HepG2 (cell line): ENCODE results near the gene ABI3. TPM values are rescaled to one million over a fixed set of nuclear protein-coding genes. Genes with fewer than 3 reads are reported as not detected.
A peak's percentile ranks its signal among the peaks of the same experiment; 100 is the strongest.

Experiments
- ATAC-seq: fragments of 200-7000 bp; cut with Tn5 transposase; 3 replicates; pipeline ENCODE4 v1.9.1; 2020; ENCODE audit warnings: mild to moderate bottlenecking, moderate library complexity
- BruUV-seq: library from RNA; stranded (reverse); fragments of 400-500 nt; replicated peaks from 2 replicates; lab custom pipeline; 2021; lab: Mats Ljungman, UMichigan
- CTCF ChIA-PET: fragments of 300-600 bp; formaldehyde crosslinking; extraction: SDS; loops from one replicate; lab custom pipeline; 2021; ENCODE audit warnings: low total read pairs, inconsistent platforms, low intra/inter-chr PET ratio; lab: Yijun Ruan, JAX
- POLR2A ChIA-PET: fragments of 350-600 bp; sonication (Branson Sonifier 250); formaldehyde crosslinking; loops from one replicate; lab custom pipeline; 2020; ENCODE audit warnings: antibody characterized with exemption, inconsistent platforms; lab: Yijun Ruan, JAX
- DNase-seq: peaks from one replicate; pipeline ENCODE4 v3.0.0-alpha.2; 2015; ENCODE audit warnings: low spot score
- FAIRE-seq: peaks from 3 replicates; lab custom pipeline; 2011; peaks lifted over from hg19 to GRCh38; lab: Jason Lieb, UNC
- H2AFZ ChIP-seq: one replicate; pipeline ENCODE4 v1.6.1; 2011; ENCODE audit warnings: low read length, inconsistent platforms
- H3K27ac ChIP-seq: fragments of 300-600 bp; 3 replicates; pipeline ENCODE4 v1.8.0; 2011; ENCODE audit warnings: mixed run types, mild to moderate bottlenecking, mixed read lengths, low read length, inconsistent platforms; ENCODE audit not compliant: insufficient read depth; ENCODE audit errors: extremely low read length
- H3K27me3 ChIP-seq, 2 experiments: fragments of 200-600 bp in 1 of 2; 2 replicates in 1 of 2; 3 replicates in 1 of 2; pipeline versions ENCODE4 v1.6.0 to v1.8.0; 2011; ENCODE audit warnings: low read length in 2 of 2, mild to moderate bottlenecking in 2 of 2, moderate library complexity in 2 of 2, inconsistent platforms in 1 of 2; ENCODE audit not compliant: insufficient read depth in 2 of 2, control insufficient read depth in 1 of 2
- H3K36me3 ChIP-seq, 2 experiments: fragments of 200-600 bp in 1 of 2; replicated peaks in 1 of 2; 2 replicates in 1 of 2; 3 replicates in 1 of 2; pipeline versions ENCODE4 v1.5.1 to v1.8.0; 2011; ENCODE audit warnings: low read length in 2 of 2, inconsistent platforms in 1 of 2; ENCODE audit not compliant: insufficient read depth in 2 of 2, control insufficient read depth in 1 of 2
- H3K4me1 ChIP-seq: 2 replicates; pipeline ENCODE4 v1.5.1; 2012; ENCODE audit warnings: low read length, inconsistent platforms; ENCODE audit not compliant: insufficient read depth
- H3K4me2 ChIP-seq: 2 replicates; pipeline ENCODE4 v1.6.0; 2011; ENCODE audit warnings: low read depth, low read length, inconsistent platforms
- H3K4me3 ChIP-seq, 3 experiments: fragments of 200-600 bp in 1 of 3; sonication (generic), shearing (Covaris generic) in 1 of 3; replicated peaks in 1 of 3; 2 replicates each; pipeline ENCODE4 v1.5.1; 2011 to 2016; ENCODE audit warnings: low read length in 3 of 3, inconsistent platforms in 2 of 3, low read depth in 2 of 3, mild to moderate bottlenecking in 2 of 3, control low read depth in 1 of 3, mixed read lengths in 1 of 3; ENCODE audit not compliant: insufficient read depth in 1 of 3
- H3K79me2 ChIP-seq: one replicate; pipeline ENCODE4 v1.6.1; 2011; ENCODE audit warnings: low read length, inconsistent platforms; ENCODE audit not compliant: insufficient read depth
- H3K9ac ChIP-seq: 2 replicates; pipeline ENCODE4 v1.6.0; 2011; ENCODE audit warnings: mild to moderate bottlenecking, low read depth, low read length, inconsistent platforms; ENCODE audit not compliant: insufficient read depth
- H3K9me3 ChIP-seq: 2 replicates; pipeline ENCODE4 v1.5.1; 2012; ENCODE audit warnings: mild to moderate bottlenecking, low read length
- H4K20me1 ChIP-seq: 2 replicates; pipeline ENCODE4 v1.6.0; 2011; ENCODE audit warnings: inconsistent platforms, mild to moderate bottlenecking, low read length, moderate library complexity; ENCODE audit not compliant: insufficient read depth
- FOSL2 ChIP-seq: sonication (generic); formaldehyde crosslinking; IDR thresholded peaks from 2 replicates; pipeline ENCODE4 v1.4.0; 2020; ENCODE audit warnings: missing genetic modification reagents
- FOXA1 ChIP-seq, 2 experiments: fragments of 450-650 bp in 1 of 2; sonication (generic) in 1 of 2; formaldehyde crosslinking in 1 of 2; IDR thresholded peaks; 2 replicates each; pipeline versions ENCODE4 v1.4.0 to v1.6.1; 2016 to 2020; ENCODE audit warnings: missing genetic modification reagents in 1 of 2
- GTF3A ChIP-seq: sonication (generic); formaldehyde crosslinking; conservative IDR thresholded peaks from 2 replicates; pipeline ENCODE4 v1.4.0; 2020; ENCODE audit warnings: mild to moderate bottlenecking, missing genetic modification reagents
- MEIS2 ChIP-seq: sonication (generic); formaldehyde crosslinking; IDR thresholded peaks from 2 replicates; pipeline ENCODE4 v1.9.0; 2021; ENCODE audit warnings: mild to moderate bottlenecking, missing genetic modification reagents
- NFE2L1 ChIP-seq: sonication (generic); formaldehyde crosslinking; IDR thresholded peaks from 2 replicates; pipeline ENCODE4 v1.4.0; 2020; ENCODE audit warnings: missing genetic modification reagents, mild to moderate bottlenecking, borderline replicate concordance
- RXRA ChIP-seq: sonication (generic); formaldehyde crosslinking; IDR thresholded peaks from 2 replicates; pipeline ENCODE4 v1.5.1; 2020; ENCODE audit warnings: missing genetic modification reagents
- SNRNP70 ChIP-seq: fragments of 200-400 bp; formaldehyde crosslinking; IDR thresholded peaks from 2 replicates; pipeline ENCODE4 v1.6.1; 2017; ENCODE audit warnings: mild to moderate bottlenecking, low read depth, low read length, moderate library complexity
- ZBTB7A ChIP-seq: sonication (generic); formaldehyde crosslinking; IDR thresholded peaks from 2 replicates; pipeline ENCODE4 v1.8.0; 2022; ENCODE audit warnings: mild to moderate bottlenecking, missing genetic modification reagents
- ZNF143 ChIP-seq: sonication (generic); formaldehyde crosslinking; IDR thresholded peaks from 2 replicates; pipeline ENCODE4 v1.4.0; 2020; ENCODE audit warnings: missing genetic modification reagents
- ZNF292 ChIP-seq: sonication (generic); formaldehyde crosslinking; IDR thresholded peaks from 2 replicates; pipeline ENCODE4 v1.8.1; 2022; ENCODE audit warnings: mild to moderate bottlenecking, low read depth, missing genetic modification reagents, borderline replicate concordance
- ZNF296 ChIP-seq: sonication (generic); formaldehyde crosslinking; conservative IDR thresholded peaks from 2 replicates; pipeline ENCODE4 v1.5.0; 2020; ENCODE audit warnings: mild to moderate bottlenecking, missing genetic modification reagents
- ZNF550 ChIP-seq: sonication (generic); formaldehyde crosslinking; IDR thresholded peaks from 2 replicates; pipeline ENCODE4 v1.4.0; 2020; ENCODE audit warnings: mild to moderate bottlenecking, missing genetic modification reagents, borderline replicate concordance
- ZNF552 ChIP-seq: sonication (generic); formaldehyde crosslinking; IDR thresholded peaks from 2 replicates; pipeline ENCODE4 v1.9.0; 2022; ENCODE audit warnings: missing genetic modification reagents, mild to moderate bottlenecking, borderline replicate concordance
- ZNF589 ChIP-seq: sonication (generic); formaldehyde crosslinking; conservative IDR thresholded peaks from 2 replicates; pipeline ENCODE4 v1.8.0; 2022; ENCODE audit warnings: mild to moderate bottlenecking, moderate library complexity, missing genetic modification reagents
- ZNF746 ChIP-seq: sonication (generic); formaldehyde crosslinking; IDR thresholded peaks from 2 replicates; pipeline ENCODE4 v1.8.0; 2022; ENCODE audit warnings: mild to moderate bottlenecking, missing genetic modification reagents
- WGBS: methylation state at CpG from one replicate; pipeline ENCODE4 v1.1.6; 2017; ENCODE audit warnings: low lambda C conversion rate; 5-methylcytosine and 5-hydroxymethylcytosine counted together
- in situ Hi-C: cut with HindIII; loops from 2 replicates; pipeline ENCODE4 v1.10.0; 2017; ENCODE audit warnings: low pct_unique_long_range_greater_than_20kb; ENCODE audit not compliant: extremely low pct_ligation_motif_present
- intact Hi-C: fragments of 100-400 bp; cut with micrococcal nuclease; formaldehyde crosslinking; loops from one replicate; pipeline ENCODE4 v1.10.0; 2022; ENCODE audit not compliant: unreplicated experiment
- polyA plus RNA-seq, 8 experiments: library from polyadenylated mRNA; depleted of rRNA in 3 of 8; stranded (reverse) in 7 of 8; unstranded in 1 of 8; fragments of >200 nt; fragmentation: Illumina TruSeq in 4 of 8; extraction: Trizol in 4 of 8; gene quantifications; 2 replicates each; pipeline versions ENCODE4 v1.2.1 to v1.2.3, GENCODE V29; 2011 to 2016; ENCODE audit warnings: low read depth in 4 of 8, missing spikeins in 1 of 8, mixed read lengths in 1 of 8; ENCODE audit not compliant: insufficient read depth in 1 of 8
- total RNA-seq, 5 experiments: library from RNA; depleted of rRNA; stranded (reverse); fragments of >200 nt; fragmentation: Illumina TruSeq; extraction: Trizol; gene quantifications; 2 replicates each; pipeline ENCODE4 v1.2.3, GENCODE V29; 2016; ENCODE audit warnings: low read depth in 1 of 5
- TF ChIP-seq, protein P1 (sequence below): sonication (generic); formaldehyde crosslinking; IDR thresholded peaks from 2 replicates; pipeline ENCODE4 v1.8.1; 2023; ENCODE audit warnings: mild to moderate bottlenecking, missing genetic modification reagents
- TF ChIP-seq, protein P2 (sequence below): sonication (generic); formaldehyde crosslinking; IDR thresholded peaks from 2 replicates; pipeline ENCODE4 v1.4.0; 2020; ENCODE audit warnings: missing genetic modification reagents; ENCODE audit errors: not compliant biosample characterization
- TF ChIP-seq, protein P3 (sequence below): sonication (generic); IDR thresholded peaks from 2 replicates; pipeline ENCODE4 v1.6.1; 2016; ENCODE audit warnings: low read depth, borderline replicate concordance

The ABI3 gene
- total and polyA plus RNA-seq, 2 of the 13 experiments (the other 11 are each of a cell fraction or from before 2014, with no cell fraction given) = not detected

DNA sequence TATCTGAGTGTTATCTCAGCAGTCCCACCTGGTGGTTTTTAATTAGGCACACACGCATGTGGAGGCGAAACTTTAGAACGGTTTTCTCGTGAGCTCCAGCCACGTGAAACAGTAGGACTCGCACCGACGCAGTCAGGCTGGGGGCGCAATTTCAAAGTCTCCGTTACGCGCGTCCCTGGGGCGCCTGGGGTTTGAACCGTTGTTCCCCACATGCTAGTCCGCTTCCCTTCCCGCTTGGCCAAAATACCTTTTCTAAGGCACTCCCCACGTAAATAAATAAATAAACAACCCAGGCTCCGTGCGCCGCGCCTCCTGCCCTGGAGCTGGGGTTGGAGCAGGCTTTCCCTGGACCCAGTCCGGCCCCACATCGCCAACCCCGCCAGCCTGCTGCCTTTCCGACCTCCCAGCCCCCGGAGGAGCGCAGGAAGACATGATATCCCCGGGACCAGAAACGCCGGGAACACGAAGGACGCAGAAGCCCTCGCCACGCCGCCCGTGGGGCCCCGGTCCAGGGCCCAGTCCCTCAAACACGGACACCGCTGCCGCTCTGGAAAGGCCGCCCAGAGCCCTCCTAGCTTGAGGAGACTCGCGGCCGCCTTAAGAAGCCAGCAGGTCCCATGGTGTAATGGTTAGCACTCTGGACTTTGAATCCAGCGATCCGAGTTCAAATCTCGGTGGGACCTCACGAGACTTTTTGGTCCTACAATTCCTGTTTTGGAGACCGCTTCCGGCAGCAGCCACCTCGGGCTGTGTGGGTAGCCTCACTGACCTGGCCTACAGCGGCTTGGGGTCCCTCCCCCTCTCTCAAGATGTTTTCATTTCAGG lies 18.4 kb upstream of the ABI3 start:
- H3K27ac ChIP-seq = peak overlapping the region; percentile 88
- TSS peak; percentile 62 for BruUV-seq
- no peaks in the 10 kb centered on the region for H3K36me3 ChIP-seq
- H3K4me1 ChIP-seq = peaks cover 18% of the 10 kb centered on the region
- ChIA-PET CTCF (no interaction called here), POLR2A (interaction anchor here (0.7 to 3.1 kb wide), 12 partner anchors 8 to 572 kb away, joined by 3 to 16 read pairs (median 4); partner anchors contain the start of genes ATP5MC1, FAM117A and PHB1)
- H3K9me3 ChIP-seq = no peaks in the 10 kb centered on the region
- WGBS = 1% methylated on average over 44 of the region's 53 CpGs
- H3K4me2 ChIP-seq = peak overlapping the region; percentile 77
- H2AFZ ChIP-seq = peak overlapping the region; percentile 82
- peaks cover 0 to 2% of the 10 kb centered on the region in 2 experiments; a peak in 1 of 5 replicates for H3K27me3 ChIP-seq
- DNase-seq = peak; percentile 90
- peak overlapping the region; percentile 75 to 80 (median 76) for H3K4me3 ChIP-seq
- in situ Hi-C loops = no loop called here
- intact Hi-C loops = loop anchor here (1.0 to 5.0 kb wide), 3 partner anchors 85 to 299 kb away; partner anchors contain the start of gene ATP5MC1
- no peaks in the 10 kb centered on the region for H4K20me1 ChIP-seq
- H3K79me2 ChIP-seq = no peaks in the 10 kb centered on the region
- peak; percentile 73 for FAIRE-seq
- peak overlapping the region; percentile 84 for H3K9ac ChIP-seq
- ATAC-seq = peak; percentile 71
- TF ChIP-seq ZNF550 (CRISPR knock-in tag) (peak; percentile 46; the same call in 1 of the 2 replicates), GTF3A (CRISPR knock-in tag) (peak; percentile 96), FOSL2 (peak; percentile 58), ZNF589 (CRISPR knock-in tag) (peak; percentile 42; the same call in 1 of the 2 replicates), ZNF746 (peak; percentile 46; the same call in 1 of the 2 replicates), MEIS2 (CRISPR knock-in tag) (peak; percentile 87; the same call in 1 of the 2 replicates), SNRNP70 (no peak), ZNF296 (peak; percentile 49; the same call in 1 of the 2 replicates), NFE2L1 (CRISPR knock-in tag) (no peak), FOXA1 (IDR thresholded peaks at IDR 0.05) (no peak), FOXA1 (CRISPR knock-in tag; IDR thresholded peaks at IDR 0.05) (no peak; the same call in 1 of the 2 replicates), ZNF143 (CRISPR knock-in tag) (no peak; the same call in 1 of the 2 replicates), ZNF552 (CRISPR knock-in tag) (peak; percentile 85), RXRA (CRISPR knock-in tag) (peak; percentile 72), ZBTB7A (peak; percentile 79), ZNF292 (no peak)
- TF ChIP-seq, protein P1, sequence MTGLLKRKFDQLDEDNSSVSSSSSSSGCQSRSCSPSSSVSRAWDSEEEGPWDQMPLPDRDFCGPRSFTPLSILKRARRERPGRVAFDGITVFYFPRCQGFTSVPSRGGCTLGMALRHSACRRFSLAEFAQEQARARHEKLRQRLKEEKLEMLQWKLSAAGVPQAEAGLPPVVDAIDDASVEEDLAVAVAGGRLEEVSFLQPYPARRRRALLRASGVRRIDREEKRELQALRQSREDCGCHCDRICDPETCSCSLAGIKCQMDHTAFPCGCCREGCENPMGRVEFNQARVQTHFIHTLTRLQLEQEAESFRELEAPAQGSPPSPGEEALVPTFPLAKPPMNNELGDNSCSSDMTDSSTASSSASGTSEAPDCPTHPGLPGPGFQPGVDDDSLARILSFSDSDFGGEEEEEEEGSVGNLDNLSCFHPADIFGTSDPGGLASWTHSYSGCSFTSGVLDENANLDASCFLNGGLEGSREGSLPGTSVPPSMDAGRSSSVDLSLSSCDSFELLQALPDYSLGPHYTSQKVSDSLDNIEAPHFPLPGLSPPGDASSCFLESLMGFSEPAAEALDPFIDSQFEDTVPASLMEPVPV (CRISPR knock-in tag) = peak; percentile 97
- TF ChIP-seq, protein P2, sequence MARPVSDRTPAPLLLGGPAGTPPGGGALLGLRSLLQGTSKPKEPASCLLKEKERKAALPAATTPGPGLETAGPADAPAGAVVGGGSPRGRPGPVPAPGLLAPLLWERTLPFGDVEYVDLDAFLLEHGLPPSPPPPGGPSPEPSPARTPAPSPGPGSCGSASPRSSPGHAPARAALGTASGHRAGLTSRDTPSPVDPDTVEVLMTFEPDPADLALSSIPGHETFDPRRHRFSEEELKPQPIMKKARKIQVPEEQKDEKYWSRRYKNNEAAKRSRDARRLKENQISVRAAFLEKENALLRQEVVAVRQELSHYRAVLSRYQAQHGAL (CRISPR knock-in tag) = peak; percentile 91
- TF ChIP-seq, protein P3, sequence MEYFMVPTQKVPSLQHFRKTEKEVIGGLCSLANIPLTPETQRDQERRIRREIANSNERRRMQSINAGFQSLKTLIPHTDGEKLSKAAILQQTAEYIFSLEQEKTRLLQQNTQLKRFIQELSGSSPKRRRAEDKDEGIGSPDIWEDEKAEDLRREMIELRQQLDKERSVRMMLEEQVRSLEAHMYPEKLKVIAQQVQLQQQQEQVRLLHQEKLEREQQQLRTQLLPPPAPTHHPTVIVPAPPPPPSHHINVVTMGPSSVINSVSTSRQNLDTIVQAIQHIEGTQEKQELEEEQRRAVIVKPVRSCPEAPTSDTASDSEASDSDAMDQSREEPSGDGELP = no peak; the same call in 1 of the 2 replicates
